GM10266 (cell line): ENCODE data around the gene ZMYND11.

ENCODE experiments used
- DNase-seq: peaks from one replicate; pipeline ENCODE4 v3.0.0; 2012; ENCODE audit errors: extremely low spot score
- TF ChIP-seq, protein P1 (sequence below): IDR thresholded peaks from 2 replicates; pipeline ENCODE4 v1.5.1; 2012; ENCODE audit warnings: mild to moderate bottlenecking, low read depth; ENCODE audit not compliant: control insufficient read depth, insufficient read depth; ENCODE audit errors: missing control alignments

ZMYND11 gene

DNA sequence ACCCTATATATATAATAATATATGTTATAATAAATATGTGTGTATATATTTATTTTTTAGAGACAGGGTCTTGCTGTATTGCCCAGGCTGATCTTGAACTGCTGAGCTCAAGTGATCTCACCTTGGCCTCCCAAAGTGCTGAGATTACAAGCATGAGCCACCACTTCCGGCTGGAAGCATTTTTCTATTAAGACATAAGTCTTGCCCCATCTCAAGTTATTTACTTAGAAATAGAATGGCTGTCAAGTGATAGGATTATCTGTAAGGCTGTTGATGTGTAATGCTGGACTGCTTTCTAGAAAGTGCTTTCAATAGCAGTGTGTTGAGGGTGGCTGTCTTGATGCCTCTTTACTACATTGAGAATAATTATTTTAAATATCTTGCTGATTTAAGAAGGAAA is 65.2 kb downstream of the ZMYND11 start:
- no peak for DNase-seq
- TF ChIP-seq, protein P1, sequence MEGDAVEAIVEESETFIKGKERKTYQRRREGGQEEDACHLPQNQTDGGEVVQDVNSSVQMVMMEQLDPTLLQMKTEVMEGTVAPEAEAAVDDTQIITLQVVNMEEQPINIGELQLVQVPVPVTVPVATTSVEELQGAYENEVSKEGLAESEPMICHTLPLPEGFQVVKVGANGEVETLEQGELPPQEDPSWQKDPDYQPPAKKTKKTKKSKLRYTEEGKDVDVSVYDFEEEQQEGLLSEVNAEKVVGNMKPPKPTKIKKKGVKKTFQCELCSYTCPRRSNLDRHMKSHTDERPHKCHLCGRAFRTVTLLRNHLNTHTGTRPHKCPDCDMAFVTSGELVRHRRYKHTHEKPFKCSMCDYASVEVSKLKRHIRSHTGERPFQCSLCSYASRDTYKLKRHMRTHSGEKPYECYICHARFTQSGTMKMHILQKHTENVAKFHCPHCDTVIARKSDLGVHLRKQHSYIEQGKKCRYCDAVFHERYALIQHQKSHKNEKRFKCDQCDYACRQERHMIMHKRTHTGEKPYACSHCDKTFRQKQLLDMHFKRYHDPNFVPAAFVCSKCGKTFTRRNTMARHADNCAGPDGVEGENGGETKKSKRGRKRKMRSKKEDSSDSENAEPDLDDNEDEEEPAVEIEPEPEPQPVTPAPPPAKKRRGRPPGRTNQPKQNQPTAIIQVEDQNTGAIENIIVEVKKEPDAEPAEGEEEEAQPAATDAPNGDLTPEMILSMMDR = no peak

DNA sequence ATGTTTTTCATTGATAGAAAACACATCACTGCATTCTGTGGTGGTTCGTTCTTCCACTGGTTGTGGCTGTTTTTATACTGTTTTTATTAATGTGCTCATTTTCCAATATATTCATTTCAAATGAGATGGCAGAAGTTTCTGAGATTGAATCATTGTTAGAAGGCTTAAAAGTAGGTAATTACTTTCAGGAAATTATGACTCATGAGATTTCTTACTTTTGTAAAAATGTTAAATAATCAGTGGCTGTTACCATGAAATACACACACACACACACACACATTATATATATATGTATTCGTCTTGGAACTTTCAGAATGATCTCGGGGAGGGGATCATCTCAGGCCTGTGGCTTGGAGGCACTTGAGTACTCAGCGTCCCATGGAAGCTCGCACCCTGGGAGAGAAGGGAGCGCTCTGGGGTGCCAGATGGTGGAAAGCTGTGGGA is 66.1 kb downstream of the ZMYND11 start:
- DNase-seq = no peak
- TF ChIP-seq, protein P1 = no peak

DNA sequence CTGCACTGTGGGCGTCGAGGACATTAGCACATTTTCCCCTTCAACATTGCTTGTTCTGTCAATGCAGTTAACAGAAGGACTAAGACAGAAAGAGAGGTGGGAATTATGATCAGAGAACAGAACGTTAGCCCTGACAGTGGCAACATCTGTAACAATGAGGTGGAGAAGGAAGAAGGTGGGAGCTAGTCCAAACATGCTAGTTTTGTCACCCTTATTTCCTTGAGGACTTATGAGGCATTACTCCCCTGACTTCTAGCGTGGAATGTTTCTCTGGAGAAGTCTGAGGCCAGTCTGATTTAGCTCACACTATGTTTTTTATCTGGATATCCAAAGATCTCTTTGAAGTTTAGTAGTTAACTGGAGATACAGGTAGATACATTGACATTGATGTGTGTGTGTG is 73.4 kb downstream of the ZMYND11 start:
- TF ChIP-seq, protein P1 = no peak
- DNase-seq = no peak

DNA sequence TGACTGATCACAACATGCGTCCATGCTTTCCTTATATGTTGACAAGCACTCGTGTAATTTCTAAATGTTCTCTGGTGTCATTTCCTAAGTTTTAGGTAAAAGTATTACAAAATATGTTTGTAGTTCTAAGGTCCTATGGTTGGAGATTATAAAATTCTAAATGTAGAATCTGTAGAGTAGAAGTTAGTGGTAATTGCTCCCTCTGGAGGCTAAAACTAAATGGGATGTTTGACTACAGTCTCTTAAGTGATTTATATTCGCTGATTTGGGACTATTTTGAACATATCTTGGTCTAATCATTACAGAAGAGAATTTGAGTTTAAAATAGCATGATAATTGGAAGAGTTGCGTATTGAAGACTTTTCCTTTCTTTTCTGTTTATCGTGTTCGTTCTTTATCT is 74.1 kb downstream of the ZMYND11 start:
- TF ChIP-seq, protein P1 = no peak
- DNase-seq = no peak

DNA sequence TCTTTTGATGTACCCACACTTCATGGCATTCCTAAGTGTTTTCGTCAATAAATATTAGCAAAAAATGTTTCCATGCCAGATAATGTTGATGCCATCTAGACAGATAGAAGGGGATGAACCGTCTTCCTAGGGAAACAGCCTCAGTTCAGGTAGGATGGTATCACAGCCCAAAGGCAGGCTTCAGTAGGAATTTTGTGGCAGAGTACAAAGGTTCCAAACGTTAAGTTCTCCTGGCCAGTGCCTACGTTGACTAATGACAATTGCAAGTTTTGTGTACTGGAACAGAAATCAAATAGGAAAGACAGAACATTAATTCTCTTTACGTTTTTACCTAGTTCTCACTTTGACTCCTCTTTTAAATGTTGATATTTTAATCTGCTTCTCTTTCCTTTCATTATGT is 75.0 kb downstream of the ZMYND11 start:
- TF ChIP-seq, protein P1 = no peak
- no peak for DNase-seq

DNA sequence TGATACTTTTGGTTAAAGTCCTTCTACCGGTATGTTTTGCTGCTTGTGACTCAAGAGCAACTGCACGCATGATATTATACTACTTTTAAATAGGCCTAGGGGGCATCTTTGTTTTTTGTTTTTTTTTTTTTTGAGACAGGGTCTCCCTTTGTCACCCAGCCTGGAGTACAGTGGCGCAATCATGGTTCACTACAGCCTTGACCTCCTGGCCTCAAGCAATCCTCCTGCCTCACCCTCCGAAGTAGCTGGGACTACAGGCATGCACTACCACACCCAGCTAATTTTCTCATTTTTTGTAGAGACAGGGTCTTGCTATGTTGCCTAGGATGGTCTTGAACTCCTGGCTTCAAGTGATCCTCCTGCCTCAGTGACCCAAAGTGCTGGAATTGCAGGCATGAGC is 80.2 kb downstream of the ZMYND11 start:
- TF ChIP-seq, protein P1 = no peak
- DNase-seq = no peak

DNA sequence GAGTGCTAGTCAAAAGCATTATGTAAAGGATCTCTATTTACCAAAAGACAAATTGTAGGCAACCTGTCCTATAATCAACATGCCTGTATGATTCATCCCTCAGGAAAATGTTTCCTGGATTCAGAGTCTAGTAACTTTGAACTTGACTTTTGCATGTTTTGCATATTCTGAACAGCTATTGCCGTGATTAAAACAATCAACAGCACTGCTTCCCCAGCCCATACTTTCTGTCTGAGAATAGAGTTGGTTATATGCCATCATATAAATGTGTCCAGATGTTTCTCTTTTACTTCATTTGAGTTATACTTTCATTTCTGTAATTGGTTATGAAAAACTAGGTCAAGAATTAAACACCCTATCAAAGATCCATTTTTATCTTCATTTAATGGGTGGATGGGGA is 83.5 kb downstream of the ZMYND11 start:
- no peak for DNase-seq
- TF ChIP-seq, protein P1 = no peak
